ENCODE measurements around the gene TRAPPC11.

GRCh38 chr4:183618681-183619080 lies 40.4 kb upstream of the TRAPPC11 start:
- TF ChIP-seq, protein P1, sequence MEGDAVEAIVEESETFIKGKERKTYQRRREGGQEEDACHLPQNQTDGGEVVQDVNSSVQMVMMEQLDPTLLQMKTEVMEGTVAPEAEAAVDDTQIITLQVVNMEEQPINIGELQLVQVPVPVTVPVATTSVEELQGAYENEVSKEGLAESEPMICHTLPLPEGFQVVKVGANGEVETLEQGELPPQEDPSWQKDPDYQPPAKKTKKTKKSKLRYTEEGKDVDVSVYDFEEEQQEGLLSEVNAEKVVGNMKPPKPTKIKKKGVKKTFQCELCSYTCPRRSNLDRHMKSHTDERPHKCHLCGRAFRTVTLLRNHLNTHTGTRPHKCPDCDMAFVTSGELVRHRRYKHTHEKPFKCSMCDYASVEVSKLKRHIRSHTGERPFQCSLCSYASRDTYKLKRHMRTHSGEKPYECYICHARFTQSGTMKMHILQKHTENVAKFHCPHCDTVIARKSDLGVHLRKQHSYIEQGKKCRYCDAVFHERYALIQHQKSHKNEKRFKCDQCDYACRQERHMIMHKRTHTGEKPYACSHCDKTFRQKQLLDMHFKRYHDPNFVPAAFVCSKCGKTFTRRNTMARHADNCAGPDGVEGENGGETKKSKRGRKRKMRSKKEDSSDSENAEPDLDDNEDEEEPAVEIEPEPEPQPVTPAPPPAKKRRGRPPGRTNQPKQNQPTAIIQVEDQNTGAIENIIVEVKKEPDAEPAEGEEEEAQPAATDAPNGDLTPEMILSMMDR (IDR thresholded peaks at IDR 0.05), result no peak
- TF ChIP-seq POLR2AphosphoS5 (IDR thresholded peaks at IDR 0.05; ENCODE audit: low read depth, low read length) (no peak), SIN3A (IDR thresholded peaks at IDR 0.05; ENCODE audit: borderline replicate concordance, insufficient read depth, low read depth, low read length) (no peak), TCF7L2 (IDR thresholded peaks at IDR 0.05; ENCODE audit: low read depth, low read length) (no peak)

Data from Panc1 (cell line).